A673 (cell line): Measurements from ENCODE around the gene FOXN4.

Experiments
- CTCF ChIP-seq: fragments of 300-800, 200-600 bp; sonication (generic); conservative IDR thresholded peaks from 2 replicates; pipeline ENCODE4 v1.5.1; 2017; ENCODE audit warnings: low read depth, mild to moderate bottlenecking, antibody characterized with exemption, low read length, moderate library complexity, mixed read lengths
- EZH2 ChIP-seq: fragments of 200-600 bp; sonication (generic); IDR thresholded peaks from 2 replicates; pipeline ENCODE4 v1.6.1; 2017; ENCODE audit warnings: borderline replicate concordance, low read depth, mild to moderate bottlenecking, mixed read lengths, antibody characterized with exemption, low read length; ENCODE audit not compliant: poor library complexity, severe bottlenecking

GRCh38 chr12:109288571-109288970 is 20.5 kb downstream of the FOXN4 start:
- TF ChIP-seq CTCF (no peak), EZH2 (no peak)
